Calu3 (cell line): ENCODE data around the gene FAXDC2. TPM values are rescaled to one million over a fixed set of nuclear protein-coding genes. Genes with fewer than 3 reads are reported as not detected.

Source experiments
- BruUV-seq: library from RNA; stranded (reverse); fragments of 400-500 nt; replicated peaks from 2 replicates; lab custom pipeline; 2021; lab: Mats Ljungman, UMichigan
- CTCF ChIA-PET: fragments of 300-600 bp; sonication (Branson Sonifier 250); formaldehyde crosslinking; loops from one replicate; lab custom pipeline; 2022; ENCODE audit warnings: antibody characterized with exemption; lab: Charles Lee
- DNase-seq: peaks from one replicate; pipeline ENCODE4 v3.0.0; 2022
- H3K27ac Mint-ChIP-seq: one replicate; pipeline ENCODE4 v1.8.0; 2022; ENCODE audit warnings: mixed read lengths; ENCODE audit not compliant: unreplicated experiment
- H3K27me3 Mint-ChIP-seq: one replicate; pipeline ENCODE4 v1.8.0; 2022; ENCODE audit warnings: mixed read lengths; ENCODE audit not compliant: unreplicated experiment
- H3K36me3 Mint-ChIP-seq: one replicate; pipeline ENCODE4 v1.8.0; 2022; ENCODE audit warnings: mild to moderate bottlenecking, moderate library complexity, mixed read lengths; ENCODE audit not compliant: insufficient read depth, unreplicated experiment
- H3K4me1 Mint-ChIP-seq: one replicate; pipeline ENCODE4 v1.8.0; 2022; ENCODE audit warnings: mild to moderate bottlenecking, low read depth, mixed read lengths; ENCODE audit not compliant: unreplicated experiment
- H3K4me3 Mint-ChIP-seq: one replicate; pipeline ENCODE4 v1.8.0; 2022; ENCODE audit warnings: mild to moderate bottlenecking, low read depth, moderate library complexity, mixed read lengths; ENCODE audit not compliant: unreplicated experiment
- H3K9me3 Mint-ChIP-seq: one replicate; pipeline ENCODE4 v1.8.0; 2022; ENCODE audit warnings: low read depth, mixed read lengths; ENCODE audit not compliant: unreplicated experiment
- intact Hi-C: fragments of 100-400 bp; cut with micrococcal nuclease; formaldehyde crosslinking; loops from one replicate; pipeline ENCODE4 v1.10.0; 2022; ENCODE audit not compliant: unreplicated experiment
- total RNA-seq: library from RNA; stranded (reverse); gene quantifications from 2 replicates; pipeline ENCODE4 v1.2.3, GENCODE V29; 2022
- TF ChIP-seq, protein P1 (sequence below): fragments of 200-600 bp; IDR thresholded peaks from one replicate; pipeline ENCODE4 v1.8.0; 2022; ENCODE audit warnings: antibody characterized with exemption; ENCODE audit not compliant: unreplicated experiment

FAXDC2 gene
- total RNA-seq, 1 experiment from 2014 or later: not detected

DNA sequence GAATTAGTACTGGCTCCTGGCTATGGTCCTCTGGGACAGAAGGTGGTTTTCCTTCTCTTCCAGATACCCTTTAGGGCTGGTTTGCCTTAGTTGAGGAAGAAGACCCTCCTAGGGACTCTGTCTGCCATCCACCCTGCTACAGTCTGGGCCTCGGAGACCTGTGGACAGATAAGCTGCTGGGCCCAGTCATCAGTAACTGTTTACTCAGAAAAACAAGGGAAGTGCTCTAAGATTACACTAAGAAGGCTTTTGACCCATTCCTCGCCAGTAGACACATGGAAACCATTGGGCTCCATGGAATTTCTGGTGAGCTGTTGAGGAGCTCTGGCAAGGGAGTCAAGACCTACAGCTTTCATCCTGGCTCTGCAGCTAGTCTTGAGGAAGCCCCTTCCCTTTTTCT lies 64.0 kb downstream of the FAXDC2 start:
- Mint-ChIP-seq H3K9me3 (no peaks in the 10 kb centered on the region), H3K36me3 (peaks cover 27% of the 10 kb centered on the region), H3K27ac (no peak overlapping the region), H3K27me3 (no peaks in the 10 kb centered on the region), H3K4me3 (no peak overlapping the region), H3K4me1 (peaks cover 32% of the 10 kb centered on the region)
- CTCF ChIA-PET: no interaction called here
- no TSS peak for BruUV-seq
- intact Hi-C loops: no loop called here
- TF ChIP-seq, protein P1, sequence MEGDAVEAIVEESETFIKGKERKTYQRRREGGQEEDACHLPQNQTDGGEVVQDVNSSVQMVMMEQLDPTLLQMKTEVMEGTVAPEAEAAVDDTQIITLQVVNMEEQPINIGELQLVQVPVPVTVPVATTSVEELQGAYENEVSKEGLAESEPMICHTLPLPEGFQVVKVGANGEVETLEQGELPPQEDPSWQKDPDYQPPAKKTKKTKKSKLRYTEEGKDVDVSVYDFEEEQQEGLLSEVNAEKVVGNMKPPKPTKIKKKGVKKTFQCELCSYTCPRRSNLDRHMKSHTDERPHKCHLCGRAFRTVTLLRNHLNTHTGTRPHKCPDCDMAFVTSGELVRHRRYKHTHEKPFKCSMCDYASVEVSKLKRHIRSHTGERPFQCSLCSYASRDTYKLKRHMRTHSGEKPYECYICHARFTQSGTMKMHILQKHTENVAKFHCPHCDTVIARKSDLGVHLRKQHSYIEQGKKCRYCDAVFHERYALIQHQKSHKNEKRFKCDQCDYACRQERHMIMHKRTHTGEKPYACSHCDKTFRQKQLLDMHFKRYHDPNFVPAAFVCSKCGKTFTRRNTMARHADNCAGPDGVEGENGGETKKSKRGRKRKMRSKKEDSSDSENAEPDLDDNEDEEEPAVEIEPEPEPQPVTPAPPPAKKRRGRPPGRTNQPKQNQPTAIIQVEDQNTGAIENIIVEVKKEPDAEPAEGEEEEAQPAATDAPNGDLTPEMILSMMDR: no peak
- DNase-seq: no peak

DNA sequence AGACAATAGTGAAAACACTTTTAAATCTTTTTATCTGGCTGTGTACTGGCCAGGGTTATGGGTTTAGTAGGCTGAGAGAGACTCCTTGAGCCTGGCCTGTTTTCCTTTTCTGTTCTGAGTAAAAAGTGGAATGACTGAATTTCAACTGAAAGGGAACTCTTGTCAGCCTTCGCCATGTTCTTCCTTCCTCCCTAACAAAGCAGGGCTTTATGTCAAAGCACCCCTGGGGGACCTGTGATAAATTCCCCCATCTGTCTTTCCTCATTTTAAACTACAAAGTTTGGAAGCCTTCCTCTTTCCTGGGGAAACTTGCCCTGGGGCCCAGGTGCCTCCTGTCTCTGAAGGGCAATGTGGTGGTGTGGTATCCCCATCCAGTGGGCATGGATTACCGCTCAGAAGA lies 65.5 kb downstream of the FAXDC2 start:
- no peaks in the 10 kb centered on the region for H3K27me3 Mint-ChIP-seq
- intact Hi-C loops: no loop called here
- H3K4me1 Mint-ChIP-seq: peaks cover 35% of the 10 kb centered on the region
- H3K4me3 Mint-ChIP-seq: no peak overlapping the region
- TF ChIP-seq, protein P1: no peak
- BruUV-seq: no TSS peak
- H3K27ac Mint-ChIP-seq: no peak overlapping the region
- peaks cover 21% of the 10 kb centered on the region for H3K36me3 Mint-ChIP-seq
- CTCF ChIA-PET: no interaction called here
- DNase-seq: no peak
- no peaks in the 10 kb centered on the region for H3K9me3 Mint-ChIP-seq

DNA sequence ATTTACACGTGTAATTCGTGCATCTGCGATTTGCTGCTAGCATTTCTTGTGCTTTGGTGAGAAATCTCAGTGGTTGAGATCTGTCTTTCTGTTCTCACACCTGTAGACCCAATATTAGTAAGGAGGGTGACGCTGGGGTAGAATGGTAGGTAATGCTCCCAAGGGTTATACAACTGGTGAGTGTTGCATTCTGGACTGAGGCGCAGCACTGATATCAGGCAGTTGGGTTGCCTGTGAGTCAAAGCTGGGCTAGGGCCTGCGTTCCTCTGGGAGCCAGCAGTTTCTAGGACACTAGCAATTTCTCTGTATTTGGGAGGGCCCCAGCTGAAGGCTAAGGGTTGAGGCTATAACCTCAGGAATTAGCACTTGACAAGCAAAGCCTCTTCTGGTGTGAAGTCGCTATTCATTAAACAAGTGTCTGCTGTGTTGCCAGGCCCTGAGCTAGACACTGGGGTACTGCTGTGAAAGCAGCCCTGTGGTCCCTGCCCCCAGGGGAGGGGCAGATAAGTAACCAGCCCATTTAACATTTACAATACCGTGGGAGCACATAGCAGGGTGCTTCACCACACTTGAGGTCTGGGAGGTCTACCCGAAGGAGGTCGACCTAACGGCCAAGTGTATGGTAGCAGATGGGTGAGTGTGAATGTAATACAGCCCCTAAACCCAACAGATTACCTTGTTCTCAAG lies 66.5 kb downstream of the FAXDC2 start:
- no TSS peak for BruUV-seq
- peaks cover 35% of the 10 kb centered on the region for H3K4me1 Mint-ChIP-seq
- DNase-seq: no peak
- CTCF ChIA-PET: no interaction called here
- H3K9me3 Mint-ChIP-seq: no peaks in the 10 kb centered on the region
- no peaks in the 10 kb centered on the region for H3K27me3 Mint-ChIP-seq
- H3K36me3 Mint-ChIP-seq: peaks cover 29% of the 10 kb centered on the region
- H3K27ac Mint-ChIP-seq: no peak overlapping the region
- TF ChIP-seq, protein P1: no peak
- no peak overlapping the region for H3K4me3 Mint-ChIP-seq
- intact Hi-C loops: loop anchor here (2.0 kb wide), 1 partner anchor 25 kb away; no protein-coding TSS in a partner anchor

DNA sequence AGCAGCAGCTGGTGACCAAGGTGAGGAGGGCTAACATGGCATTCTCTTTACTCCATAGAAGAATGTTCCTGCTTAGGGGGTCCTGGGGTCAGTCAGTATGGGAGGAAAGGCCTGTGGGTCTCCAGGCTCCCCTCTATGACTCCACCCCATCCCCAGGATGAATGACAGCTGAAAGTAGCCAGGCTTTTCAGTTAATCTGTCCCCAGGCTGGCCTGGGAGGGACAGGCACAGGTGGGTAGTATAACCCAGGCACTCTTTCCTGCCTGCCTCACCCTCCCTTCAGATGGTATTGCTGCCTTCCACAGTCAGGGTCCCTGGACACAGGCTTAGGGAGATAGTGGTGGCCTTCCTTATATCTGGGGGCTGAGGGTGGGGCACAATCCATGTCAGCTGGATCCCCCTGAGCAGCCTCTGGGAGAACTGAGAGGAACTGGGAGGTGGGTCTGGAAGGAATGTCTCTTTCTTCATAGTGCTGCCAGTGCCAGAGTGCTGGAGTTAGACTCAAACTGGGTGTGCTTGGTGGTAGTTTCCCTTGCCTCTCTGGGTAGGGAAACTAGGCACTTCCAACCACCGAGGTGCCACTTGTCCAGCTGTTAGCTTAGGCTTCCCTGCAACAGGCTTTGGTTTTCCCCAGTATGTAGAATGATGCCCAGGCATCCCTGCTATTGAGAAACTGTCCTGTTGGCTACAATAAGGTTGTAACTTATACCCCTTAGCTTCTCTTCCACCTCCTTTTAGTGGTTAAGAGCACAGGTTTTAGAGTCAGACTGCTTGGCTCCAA lies 67.4 kb downstream of the FAXDC2 start:
- Mint-ChIP-seq H3K27ac (no peak overlapping the region), H3K4me1 (peaks cover 35% of the 10 kb centered on the region), H3K9me3 (no peaks in the 10 kb centered on the region), H3K36me3 (peaks cover 30% of the 10 kb centered on the region), H3K27me3 (no peaks in the 10 kb centered on the region), H3K4me3 (no peak overlapping the region)
- TF ChIP-seq, protein P1: no peak
- intact Hi-C loops: loop anchor here (2.0 kb wide), 1 partner anchor 24 kb away; no protein-coding TSS in a partner anchor
- DNase-seq: no peak
- CTCF ChIA-PET: interaction anchor here (0.6 kb wide), 1 partner anchor 134 kb away, joined by 4 read pairs; no protein-coding TSS in a partner anchor
- no TSS peak for BruUV-seq
